Vagina (tissue), 2 donors: ENCODE data around the gene MELK. TPM values are rescaled to one million over a fixed set of nuclear protein-coding genes. Genes with fewer than 3 reads are reported as not detected.

Source experiments
- DNase-seq, 2 donors: peaks; one replicate each; pipeline ENCODE4 v3.0.0-alpha.2; 2017; ENCODE audit errors: extremely low spot score in 2 of 2
- H3K27ac ChIP-seq: fragments of 200-600 bp; sonication (generic); one replicate; pipeline ENCODE4 v1.5.1; 2019
- H3K27me3 ChIP-seq: fragments of 200-600 bp; sonication (generic); one replicate; pipeline ENCODE4 v1.5.1; 2019
- H3K36me3 ChIP-seq, 2 donors: fragments of 200-600 bp; sonication (generic); one replicate each; pipeline ENCODE4 v1.5.1; 2017 to 2019
- H3K4me1 ChIP-seq: fragments of 200-600 bp; sonication (generic); one replicate; pipeline ENCODE4 v1.5.1; 2019
- H3K4me3 ChIP-seq, 2 donors: fragments of 200-600 bp; sonication (generic); 1 replicate in 1 of 2; 2 replicates in 1 of 2; pipeline ENCODE4 v1.5.1; 2016 to 2019
- H3K9me3 ChIP-seq: fragments of 200-600 bp; sonication (generic); one replicate; pipeline ENCODE4 v1.5.1; 2019
- CTCF ChIP-seq, 3 experiments: fragments of 450-650 bp in 2 of 3; fragments of 200-600 bp in 1 of 3; sonication (generic) in 1 of 3; IDR thresholded peaks; one replicate each; pipeline ENCODE4 v1.5.1; 2017 to 2019; ENCODE audit warnings: antibody characterized with exemption in 3 of 3, mild to moderate bottlenecking in 2 of 3, moderate library complexity in 2 of 3
- POLR2A ChIP-seq, 2 donors: fragments of 450-650 bp; IDR thresholded peaks; one replicate each; pipeline ENCODE4 v1.6.1; 2017; ENCODE audit warnings: antibody characterized with exemption in 2 of 2, mild to moderate bottlenecking in 2 of 2, moderate library complexity in 2 of 2
- POLR2AphosphoS5 ChIP-seq, 2 donors: sonication (generic); formaldehyde crosslinking; IDR thresholded peaks; one replicate each; pipeline ENCODE4 v1.9.0; 2017; ENCODE audit warnings: antibody characterized with exemption in 2 of 2, mild to moderate bottlenecking in 2 of 2, low read depth in 1 of 2; ENCODE audit not compliant: insufficient read depth in 1 of 2
- intact Hi-C: fragments of 100-400 bp; cut with DNase I; formaldehyde crosslinking; loops from one replicate; pipeline ENCODE4 v1.15.1; 2023
- total RNA-seq: library from RNA; depleted of rRNA; stranded (reverse); fragments of >200 nt; gene quantifications from one replicate; pipeline ENCODE4 v1.2.3, GENCODE V29; 2016

The MELK gene
- total RNA-seq, 1 donor from 2014 or later = 2.9 TPM

DNA sequence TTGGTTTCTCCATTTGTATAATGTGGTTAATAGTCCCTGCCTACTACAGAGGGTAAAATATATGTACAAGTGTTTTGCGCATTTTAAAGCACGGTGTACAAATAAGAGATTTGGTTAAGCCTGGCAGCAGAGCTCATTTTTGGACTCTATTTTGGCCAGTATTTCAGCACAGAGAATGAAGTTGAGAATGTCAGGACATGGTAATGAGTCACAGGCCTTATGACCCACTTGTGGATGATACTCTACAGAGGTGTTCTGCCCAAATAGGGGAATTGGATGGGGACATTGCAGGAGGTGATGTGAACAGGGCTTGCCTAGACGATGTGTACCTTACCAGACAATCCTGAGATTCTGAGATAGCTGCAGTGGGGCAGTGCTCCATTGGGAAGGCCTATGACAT is 50.6 kb downstream of the MELK start:
- TF ChIP-seq POLR2AphosphoS5 (IDR thresholded peaks at IDR 0.05; ENCODE audit: insufficient read depth in 1 of 2, low read depth in 1 of 2) = no peak
- no peak for TF ChIP-seq CTCF (IDR thresholded peaks at IDR 0.05)
- TF ChIP-seq POLR2A (IDR thresholded peaks at IDR 0.05) = no peak
- no peak for DNase-seq
- Histone ChIP-seq H3K27ac (no peak overlapping the region), H3K36me3 (no peaks in the 10 kb centered on the region), H3K9me3 (no peaks in the 10 kb centered on the region), H3K4me3 (no peak overlapping the region), H3K4me1 (peaks cover 9% of the 10 kb centered on the region), H3K27me3 (no peaks in the 10 kb centered on the region)
- intact Hi-C loops = no loop called here

GRCh38 chr9:36625006-36625615 is 52.4 kb downstream of the MELK start:
- H3K9me3 ChIP-seq = no peaks in the 10 kb centered on the region
- no peak for DNase-seq
- intact Hi-C loops = no loop called here
- no peak overlapping the region for H3K4me3 ChIP-seq
- no peak overlapping the region for H3K27ac ChIP-seq
- H3K4me1 ChIP-seq = peaks cover 9% of the 10 kb centered on the region
- H3K36me3 ChIP-seq = no peaks in the 10 kb centered on the region
- TF ChIP-seq CTCF (IDR thresholded peaks at IDR 0.05) = no peak
- TF ChIP-seq POLR2AphosphoS5 (IDR thresholded peaks at IDR 0.05; ENCODE audit: insufficient read depth in 1 of 2, low read depth in 1 of 2) = no peak
- TF ChIP-seq POLR2A (IDR thresholded peaks at IDR 0.05) = no peak
- no peaks in the 10 kb centered on the region for H3K27me3 ChIP-seq

DNA sequence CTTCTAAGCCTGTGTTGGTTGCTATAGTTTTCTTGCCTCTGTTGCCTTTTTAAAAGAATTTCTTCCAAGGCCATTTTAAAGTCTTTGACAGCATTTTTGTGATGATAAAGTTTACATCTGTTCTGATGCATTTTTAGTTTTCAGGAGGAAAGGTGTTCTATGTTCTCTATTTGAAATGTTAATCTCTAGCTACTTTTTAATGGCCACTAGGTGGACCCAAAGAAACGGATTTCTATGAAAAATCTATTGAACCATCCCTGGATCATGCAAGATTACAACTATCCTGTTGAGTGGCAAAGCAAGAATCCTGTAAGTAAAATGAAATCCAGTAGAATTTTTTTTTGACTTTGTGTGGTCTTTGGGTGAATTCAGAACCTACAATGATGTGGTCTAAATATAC is 60.2 kb downstream of the MELK start:
- Histone ChIP-seq H3K36me3 (no peaks in the 10 kb centered on the region), H3K27me3 (no peaks in the 10 kb centered on the region), H3K4me3 (no peak overlapping the region), H3K4me1 (no peaks in the 10 kb centered on the region), H3K9me3 (no peaks in the 10 kb centered on the region), H3K27ac (no peak overlapping the region)
- TF ChIP-seq CTCF (IDR thresholded peaks at IDR 0.05) = peak in 1 of 3 experiments; percentile 7
- TF ChIP-seq POLR2AphosphoS5 (IDR thresholded peaks at IDR 0.05; ENCODE audit: insufficient read depth in 1 of 2, low read depth in 1 of 2) = no peak
- intact Hi-C loops = no loop called here
- DNase-seq = no peak

GRCh38 chr9:36637491-36638270 is 65.0 kb downstream of the MELK start:
- intact Hi-C loops = no loop called here
- Histone ChIP-seq H3K36me3 (no peaks in the 10 kb centered on the region), H3K4me1 (no peaks in the 10 kb centered on the region), H3K27me3 (no peaks in the 10 kb centered on the region), H3K27ac (no peak overlapping the region), H3K4me3 (no peak overlapping the region), H3K9me3 (no peaks in the 10 kb centered on the region)
- DNase-seq = no peak
- TF ChIP-seq POLR2AphosphoS5 (IDR thresholded peaks at IDR 0.05; ENCODE audit: insufficient read depth in 1 of 2, low read depth in 1 of 2) (no peak), POLR2A (IDR thresholded peaks at IDR 0.05) (no peak), CTCF (IDR thresholded peaks at IDR 0.05) (no peak)

DNA sequence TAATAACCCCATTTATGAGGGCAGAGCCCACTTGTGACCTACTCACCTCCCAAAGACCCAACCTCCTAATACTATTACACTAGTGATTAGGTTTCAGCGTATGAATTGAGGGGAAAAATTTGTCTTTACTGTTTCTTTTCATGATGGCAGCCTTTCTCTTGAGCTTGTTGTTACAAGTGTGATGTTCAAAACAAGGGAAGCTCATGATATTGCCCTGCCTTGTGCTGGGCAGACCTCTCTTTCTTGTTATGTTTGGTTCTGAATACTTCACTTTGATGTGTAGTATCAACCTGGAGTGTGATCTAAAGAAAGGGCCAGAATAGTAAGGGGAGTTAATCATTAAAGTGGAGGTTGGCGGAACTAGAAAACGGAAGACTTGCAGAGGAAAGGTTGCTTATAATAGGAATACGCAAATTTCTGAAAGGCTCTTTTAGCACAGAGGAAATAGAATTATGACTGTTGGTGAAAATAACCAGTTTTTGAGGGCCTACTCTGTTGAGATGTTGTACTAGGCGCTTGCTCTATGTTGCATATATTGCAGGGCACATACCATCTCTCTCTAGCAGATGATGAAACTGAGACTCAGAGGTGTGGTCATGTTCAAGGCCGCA is 68.2 kb downstream of the MELK start:
- intact Hi-C loops = no loop called here
- Histone ChIP-seq H3K27me3 (no peaks in the 10 kb centered on the region), H3K36me3 (no peaks in the 10 kb centered on the region), H3K4me1 (no peaks in the 10 kb centered on the region), H3K4me3 (no peak overlapping the region), H3K9me3 (no peaks in the 10 kb centered on the region), H3K27ac (no peak overlapping the region)
- TF ChIP-seq POLR2AphosphoS5 (IDR thresholded peaks at IDR 0.05; ENCODE audit: insufficient read depth in 1 of 2, low read depth in 1 of 2) = no peak
- TF ChIP-seq CTCF (IDR thresholded peaks at IDR 0.05) = no peak
- no peak for TF ChIP-seq POLR2A (IDR thresholded peaks at IDR 0.05)
- no peak for DNase-seq
